Activated CD4-positive, alpha-beta T cell treated with anti-CD3 and anti-CD28 coated beads, Interleukin-2, amount 10 ng/mL, durations not matched to agents 24 days and 14 days (primary cell): ENCODE data around the gene SPSB4. TPM values are rescaled to one million over a fixed set of nuclear protein-coding genes. Genes with fewer than 3 reads are reported as not detected.
"Not testable (repeated sequence)": the region's sequence is repeated elsewhere in the genome, so short reads cannot be mapped to it uniquely, and the experiment has no call there.

Experiments used
- DNase-seq: peaks from one replicate; pipeline ENCODE4 v3.0.0; 2022
- H3K27ac Mint-ChIP-seq: one replicate; pipeline ENCODE4 v1.8.0; 2022; ENCODE audit warnings: mild to moderate bottlenecking, mixed read lengths
- H3K27me3 Mint-ChIP-seq: one replicate; pipeline ENCODE4 v1.8.0; 2022; ENCODE audit warnings: mixed read lengths
- H3K36me3 Mint-ChIP-seq: one replicate; pipeline ENCODE4 v1.8.0; 2022; ENCODE audit warnings: low read depth, mild to moderate bottlenecking, mixed read lengths
- H3K4me1 Mint-ChIP-seq: one replicate; pipeline ENCODE4 v1.8.0; 2021; ENCODE audit warnings: mixed read lengths
- H3K4me3 Mint-ChIP-seq: one replicate; pipeline ENCODE4 v1.8.0; 2022; ENCODE audit warnings: mild to moderate bottlenecking, moderate library complexity, mixed read lengths
- H3K9me3 Mint-ChIP-seq: one replicate; pipeline ENCODE4 v1.8.0; 2021; ENCODE audit warnings: mixed read lengths
- intact Hi-C: fragments of 100-400 bp; cut with micrococcal nuclease; formaldehyde crosslinking; loops from one replicate; pipeline ENCODE4 v1.15.1; 2023
- total RNA-seq: library from RNA; stranded (reverse); gene quantifications from 2 replicates; pipeline ENCODE4 v1.2.3, GENCODE V29; 2022

The SPSB4 gene
- total RNA-seq, 1 donor from 2014 or later, result not detected

DNA sequence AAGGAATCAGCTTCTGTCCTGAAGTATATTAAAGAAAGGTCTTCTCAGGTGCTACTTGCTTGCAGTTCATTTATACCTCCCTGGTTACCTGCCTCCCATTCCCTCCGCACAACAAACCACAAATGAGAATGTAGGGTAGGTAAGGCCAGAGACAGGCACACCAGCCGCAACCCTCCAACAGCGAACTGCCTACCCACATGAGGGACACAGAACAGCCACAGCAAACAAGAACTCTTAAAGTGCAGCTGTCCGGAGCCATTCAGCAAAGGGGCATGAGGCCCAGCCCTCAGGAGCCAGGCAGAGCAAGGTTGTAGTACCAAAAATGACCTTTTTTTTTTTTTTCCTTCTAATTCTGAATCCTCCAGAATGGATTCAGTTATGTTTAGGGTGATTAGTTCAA is 52.4 kb downstream of the SPSB4 start:
- intact Hi-C loops, result no loop called here
- no peak overlapping the region for H3K27ac Mint-ChIP-seq
- no peak for DNase-seq

DNA sequence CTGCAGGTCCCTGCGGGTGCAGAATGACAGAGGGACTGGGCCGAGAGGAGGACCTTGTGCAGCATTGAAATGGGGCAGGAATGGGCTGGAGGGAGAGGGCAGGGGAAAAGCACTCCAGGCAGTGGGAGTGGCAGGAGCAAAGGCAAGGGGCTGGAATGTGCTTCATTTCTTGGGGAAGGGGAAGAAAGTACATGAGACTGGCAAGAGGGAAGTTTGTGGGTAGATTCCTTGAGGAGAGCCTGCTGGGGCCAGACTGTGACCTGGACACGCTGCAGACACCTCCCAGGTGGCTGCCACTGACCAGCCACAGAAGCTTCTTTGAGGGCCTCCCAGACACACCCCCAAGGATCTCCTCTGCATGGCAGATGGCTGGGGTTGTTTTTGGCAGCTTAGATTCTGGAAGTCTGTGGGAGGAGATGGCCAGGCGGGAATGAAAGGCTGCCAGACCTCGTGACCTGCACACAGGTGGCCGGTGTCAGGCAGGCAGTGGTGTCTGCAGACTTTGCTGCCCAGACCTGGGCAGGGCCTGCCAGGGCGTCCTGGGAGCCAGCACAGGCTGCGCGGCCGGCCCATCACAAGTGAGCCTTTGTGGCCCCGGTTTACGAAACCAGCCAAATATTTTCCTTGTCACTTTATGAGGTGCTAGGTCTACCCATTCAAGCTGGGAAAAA is 53.1 kb downstream of the SPSB4 start:
- intact Hi-C loops, result no loop called here

More for the DNA sequence above, 52.4 kb downstream of the SPSB4 start:
- no peaks in the 10 kb centered on the region for H3K9me3 Mint-ChIP-seq
- peaks cover 2% of the 10 kb centered on the region for H3K4me1 Mint-ChIP-seq
- H3K27me3 Mint-ChIP-seq, result no peaks in the 10 kb centered on the region
- H3K4me3 Mint-ChIP-seq, result no peak overlapping the region
- H3K36me3 Mint-ChIP-seq, result no peaks in the 10 kb centered on the region

DNA sequence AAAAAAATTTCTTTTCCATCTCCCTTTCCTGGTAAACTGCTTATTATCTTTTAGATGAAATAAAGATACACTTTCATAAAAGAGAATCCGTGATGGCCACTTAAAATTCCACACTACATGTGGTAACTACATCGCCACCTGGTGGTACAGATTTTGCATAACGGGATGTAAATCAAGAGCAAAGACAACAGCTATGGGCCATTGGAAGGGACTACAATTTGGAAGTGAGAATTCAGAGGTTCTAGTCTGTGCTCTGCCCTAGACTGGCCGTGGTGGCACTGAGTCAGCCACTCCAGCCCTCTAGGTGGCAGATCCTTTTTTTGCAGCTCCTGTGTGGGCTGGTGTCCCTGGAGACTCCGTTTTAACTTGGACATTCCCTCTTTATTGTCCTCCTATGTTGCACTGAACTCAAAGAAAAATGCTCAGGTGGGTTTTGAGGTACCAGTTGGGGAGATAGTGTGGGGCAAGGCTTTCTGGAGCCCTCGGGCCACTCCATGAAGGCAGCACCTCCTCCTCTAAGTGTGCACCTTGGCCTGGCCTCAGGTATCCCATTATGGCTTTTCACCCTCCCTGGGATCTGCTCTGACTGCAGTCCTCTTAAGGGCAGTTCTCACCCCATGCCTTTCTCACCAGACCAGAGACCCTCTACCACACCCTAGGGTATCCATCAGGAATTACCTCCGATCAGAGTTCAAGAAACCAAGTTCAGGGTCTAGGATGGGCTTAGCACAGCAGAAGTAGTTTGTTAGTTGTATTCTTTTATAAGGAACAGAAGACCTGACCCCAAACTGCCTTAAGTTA is 54.9 kb downstream of the SPSB4 start:
- no peaks in the 10 kb centered on the region for H3K9me3 Mint-ChIP-seq
- intact Hi-C loops, result loop anchor here (1.0 to 2.0 kb wide), 4 partner anchors 87 to 208 kb away; no protein-coding TSS in a partner anchor
- H3K4me1 Mint-ChIP-seq, result no peaks in the 10 kb centered on the region
- no peak overlapping the region for H3K27ac Mint-ChIP-seq
- DNase-seq, result peak; percentile 89
- no peaks in the 10 kb centered on the region for H3K27me3 Mint-ChIP-seq
- no peaks in the 10 kb centered on the region for H3K36me3 Mint-ChIP-seq
- no peak overlapping the region for H3K4me3 Mint-ChIP-seq

More for the DNA sequence above, 53.1 kb downstream of the SPSB4 start:
- H3K4me1 Mint-ChIP-seq, result peaks cover 2% of the 10 kb centered on the region
- no peak overlapping the region for H3K27ac Mint-ChIP-seq
- no peaks in the 10 kb centered on the region for H3K36me3 Mint-ChIP-seq
- H3K4me3 Mint-ChIP-seq, result no peak overlapping the region
- no peak for DNase-seq
- no peaks in the 10 kb centered on the region for H3K27me3 Mint-ChIP-seq
- H3K9me3 Mint-ChIP-seq, result no peaks in the 10 kb centered on the region

DNA sequence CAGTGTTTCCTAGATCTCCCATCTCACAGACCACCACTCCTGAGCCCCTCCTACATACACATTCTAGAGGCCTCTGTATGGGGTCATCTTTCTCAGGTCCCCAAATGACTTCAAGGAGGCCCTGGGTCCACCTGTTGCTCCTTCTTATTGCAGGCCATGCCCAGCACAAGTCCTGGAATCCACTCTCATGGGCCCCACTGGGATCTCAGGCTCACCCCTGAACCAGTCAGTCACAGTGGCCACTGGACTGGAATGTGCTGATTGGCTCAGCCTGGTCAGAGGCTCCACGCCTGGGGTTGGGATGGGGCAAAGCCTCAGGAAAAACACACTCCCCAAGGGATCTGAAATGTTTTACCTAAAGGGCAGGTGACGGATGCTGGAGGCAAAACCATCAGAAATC is 55.7 kb downstream of the SPSB4 start:
- no peak for DNase-seq
- H3K4me1 Mint-ChIP-seq, result no peaks in the 10 kb centered on the region

DNA sequence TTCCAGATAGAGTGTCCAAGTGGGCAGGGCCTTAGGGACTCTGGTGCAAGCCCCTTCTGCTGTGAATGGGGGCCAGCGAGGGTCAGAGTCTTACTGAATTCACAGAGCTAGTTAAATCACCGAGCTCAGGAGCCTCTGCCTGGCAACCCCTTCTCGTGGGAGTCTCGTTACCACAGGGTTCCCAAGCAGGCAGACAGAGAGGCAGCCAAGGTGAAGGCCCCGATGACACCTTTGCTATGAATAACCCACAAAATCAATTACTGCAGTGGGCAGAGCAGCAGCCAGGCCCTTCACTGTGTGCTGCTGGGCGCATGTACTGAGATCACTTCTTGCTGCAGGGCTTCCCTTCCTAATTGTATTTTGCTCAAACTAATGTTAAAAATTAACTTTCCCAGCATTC is 56.9 kb downstream of the SPSB4 start:
- no peaks in the 10 kb centered on the region for H3K4me1 Mint-ChIP-seq
- DNase-seq, result no peak
- intact Hi-C loops, result no loop called here
- H3K4me3 Mint-ChIP-seq, result no peak overlapping the region
- no peak overlapping the region for H3K27ac Mint-ChIP-seq
- H3K27me3 Mint-ChIP-seq, result no peaks in the 10 kb centered on the region
- no peaks in the 10 kb centered on the region for H3K9me3 Mint-ChIP-seq
- H3K36me3 Mint-ChIP-seq, result no peaks in the 10 kb centered on the region

More for the DNA sequence above, 55.7 kb downstream of the SPSB4 start:
- Mint-ChIP-seq H3K9me3 (no peaks in the 10 kb centered on the region), H3K27me3 (no peaks in the 10 kb centered on the region), H3K27ac (no peak overlapping the region), H3K4me3 (no peak overlapping the region), H3K36me3 (no peaks in the 10 kb centered on the region)
- intact Hi-C loops, result loop anchor here (1.0 to 2.0 kb wide), 2 partner anchors 86 to 96 kb away; no protein-coding TSS in a partner anchor

DNA sequence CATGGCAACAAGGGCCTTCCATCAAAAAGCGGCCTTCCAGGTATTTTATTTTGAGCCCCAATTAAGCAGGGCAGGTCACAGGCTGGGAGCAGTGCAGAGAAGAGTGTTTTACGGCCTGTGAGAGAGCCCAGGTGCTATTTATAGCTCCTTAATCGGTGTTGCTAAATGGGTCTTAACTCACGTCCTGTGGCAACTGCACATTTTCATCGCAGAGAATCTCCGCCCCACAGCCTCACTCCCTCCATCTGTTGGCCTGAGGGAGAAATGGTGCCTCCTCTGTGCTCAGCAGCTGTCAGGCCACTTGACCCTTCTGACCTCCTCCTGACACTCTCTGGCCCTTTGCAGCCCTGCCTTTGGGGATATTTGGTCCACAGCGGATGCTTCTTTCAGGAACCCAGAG is 58.6 kb downstream of the SPSB4 start:
- intact Hi-C loops, result no loop called here
- Mint-ChIP-seq H3K4me1 (no peaks in the 10 kb centered on the region), H3K27me3 (no peaks in the 10 kb centered on the region), H3K9me3 (no peaks in the 10 kb centered on the region), H3K4me3 (no peak overlapping the region), H3K27ac (no peak overlapping the region), H3K36me3 (no peaks in the 10 kb centered on the region)
- no peak for DNase-seq

DNA sequence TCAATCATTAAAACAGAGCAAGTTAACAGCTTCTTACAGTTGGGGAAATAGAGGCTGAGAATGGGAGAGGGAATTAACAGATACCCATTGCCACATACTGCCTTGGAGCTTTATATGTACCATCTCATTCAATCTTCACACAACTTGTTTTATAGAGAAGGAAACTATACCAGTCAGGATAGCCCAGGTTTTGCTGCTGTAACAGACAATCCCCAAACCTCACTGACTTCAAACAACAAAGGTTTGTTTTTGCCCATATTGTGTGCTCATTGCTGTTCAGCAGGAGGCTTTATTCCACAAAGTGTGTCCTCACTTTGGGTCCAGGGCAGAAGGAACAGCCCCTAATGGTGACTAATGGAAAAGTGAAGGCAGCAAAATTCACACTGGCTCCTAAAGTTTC is 59.2 kb downstream of the SPSB4 start:
- Mint-ChIP-seq H3K27me3 (no peaks in the 10 kb centered on the region), H3K27ac (no peak overlapping the region), H3K9me3 (no peaks in the 10 kb centered on the region), H3K4me3 (no peak overlapping the region), H3K36me3 (no peaks in the 10 kb centered on the region), H3K4me1 (no peaks in the 10 kb centered on the region)
- DNase-seq, result no peak
- intact Hi-C loops, result no loop called here

DNA sequence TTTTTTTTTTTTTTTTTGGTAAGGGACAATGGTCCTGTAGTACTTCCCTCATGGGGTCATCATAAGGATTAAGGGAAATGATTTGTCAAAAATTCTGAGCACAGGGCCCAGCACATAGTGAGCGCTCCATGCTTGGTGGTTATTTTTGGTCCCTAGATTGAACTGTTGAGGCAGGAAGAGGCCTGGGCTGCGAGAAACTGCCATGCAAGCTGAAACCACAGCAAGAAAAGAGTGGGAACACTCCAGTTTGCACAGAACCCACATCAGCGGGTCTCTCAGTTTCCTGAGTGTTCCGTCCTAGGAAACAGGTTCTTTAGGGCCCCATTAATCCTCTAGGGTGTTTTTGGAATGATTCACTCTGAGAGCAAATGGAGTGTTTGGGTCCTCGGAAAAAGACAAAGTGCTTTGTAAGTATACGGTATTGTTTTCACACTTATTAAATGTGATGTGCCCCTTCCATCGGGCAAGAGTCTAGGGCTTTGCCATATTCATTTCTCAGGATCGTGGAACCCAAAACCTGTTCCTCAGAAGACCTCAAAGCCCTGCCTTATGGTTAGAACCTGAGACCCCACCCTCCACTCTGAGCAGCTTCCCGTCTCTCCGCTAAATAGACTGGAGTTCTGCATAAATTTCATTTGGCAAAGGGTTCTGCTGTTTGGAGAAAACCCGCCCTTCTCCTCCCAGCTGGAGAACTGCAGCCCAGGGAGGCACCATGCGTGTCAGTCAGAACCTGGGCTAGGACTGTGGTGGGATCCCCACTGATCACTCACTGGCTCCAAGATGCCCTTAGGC is 60.4 kb downstream of the SPSB4 start:
- intact Hi-C loops, result no loop called here
- DNase-seq, result no peak
- H3K4me3 Mint-ChIP-seq, result no peak overlapping the region
- H3K27me3 Mint-ChIP-seq, result no peaks in the 10 kb centered on the region
- no peaks in the 10 kb centered on the region for H3K9me3 Mint-ChIP-seq
- H3K27ac Mint-ChIP-seq, result no peak overlapping the region
- H3K4me1 Mint-ChIP-seq, result no peaks in the 10 kb centered on the region
- H3K36me3 Mint-ChIP-seq, result no peaks in the 10 kb centered on the region

DNA sequence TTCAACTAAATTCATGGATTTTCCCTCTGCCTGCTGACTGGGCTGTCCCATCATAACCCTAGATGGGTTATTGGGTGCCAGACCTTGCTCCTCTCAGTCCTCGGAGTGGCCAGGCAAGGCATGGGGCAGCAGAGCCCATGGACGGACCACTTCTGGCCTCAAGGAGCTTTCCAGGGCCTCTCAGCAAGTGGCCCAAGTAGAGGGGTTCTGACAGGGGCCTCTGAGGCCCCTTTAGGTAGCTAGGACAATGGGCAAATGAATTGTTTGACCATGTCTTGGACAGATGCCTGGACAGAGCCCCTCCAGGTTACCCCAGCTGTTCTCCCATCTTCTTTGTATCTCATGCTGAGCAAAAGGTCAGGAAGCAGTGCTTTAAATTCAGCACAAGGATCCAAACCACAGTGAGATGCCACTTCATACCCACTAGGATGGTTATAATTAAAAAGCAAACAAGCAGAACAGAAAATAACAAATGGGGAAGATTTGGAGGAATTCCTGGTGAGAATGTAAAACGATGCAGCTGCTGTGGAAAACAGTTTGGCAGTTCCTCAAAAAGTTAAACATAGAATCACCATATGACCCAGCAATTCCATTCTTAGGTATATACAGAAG is 61.6 kb downstream of the SPSB4 start:
- Mint-ChIP-seq H3K27ac (no peak overlapping the region), H3K4me1 (no peaks in the 10 kb centered on the region), H3K9me3 (no peaks in the 10 kb centered on the region), H3K4me3 (no peak overlapping the region), H3K27me3 (no peaks in the 10 kb centered on the region), H3K36me3 (no peaks in the 10 kb centered on the region)
- intact Hi-C loops, result no loop called here
- DNase-seq, result no peak

DNA sequence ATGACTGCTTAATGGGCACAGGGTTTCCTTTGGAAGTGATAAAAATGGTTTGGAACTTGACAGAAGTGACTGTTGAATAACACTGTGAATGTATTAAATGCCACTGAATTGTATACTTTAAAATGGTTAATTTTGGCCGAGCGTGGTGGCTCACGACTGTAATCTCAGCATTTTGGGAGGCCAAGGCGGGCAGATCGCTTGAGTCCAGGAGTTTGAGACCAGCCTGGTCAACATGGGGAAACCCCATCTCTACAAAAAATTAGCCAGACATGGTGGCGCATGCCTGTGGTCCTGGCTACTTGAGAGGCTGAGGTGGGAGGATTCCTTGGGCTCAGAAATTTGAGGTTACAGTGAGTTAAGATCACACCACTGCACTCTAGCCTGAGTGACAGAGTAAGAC is 62.5 kb downstream of the SPSB4 start:
- H3K27me3 Mint-ChIP-seq, H3K27ac Mint-ChIP-seq, H3K4me3 Mint-ChIP-seq, H3K36me3 Mint-ChIP-seq, H3K4me1 Mint-ChIP-seq, DNase-seq, H3K9me3 Mint-ChIP-seq, intact Hi-C loops: not testable (repeated sequence)

DNA sequence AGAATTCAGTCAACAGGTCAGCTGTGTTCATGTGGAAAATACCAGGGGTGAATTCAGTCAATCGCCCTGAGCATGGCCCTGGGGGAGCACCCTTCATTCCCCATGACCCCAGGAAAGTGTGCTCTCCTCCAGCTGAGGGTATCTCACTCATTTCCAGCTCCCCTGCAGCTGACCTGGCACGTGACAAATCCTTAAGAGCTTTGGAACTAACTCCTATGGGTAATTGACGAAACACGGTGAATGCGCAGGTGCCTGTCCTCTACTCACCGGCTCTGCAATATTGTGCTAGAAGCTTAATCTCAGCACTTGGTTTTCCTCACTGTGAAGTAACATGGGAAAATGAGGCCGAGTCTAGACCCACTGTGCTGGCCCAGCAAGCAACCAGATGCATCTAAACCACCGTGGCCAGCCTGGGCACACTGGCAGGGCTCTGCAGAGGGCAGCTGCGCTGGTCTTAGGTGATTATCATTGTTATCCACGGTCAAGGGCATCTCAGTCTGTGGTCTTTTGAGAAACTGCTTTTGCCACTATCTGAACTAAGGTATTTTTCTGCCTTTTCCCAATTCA is 63.1 kb downstream of the SPSB4 start:
- no peak overlapping the region for H3K27ac Mint-ChIP-seq
- H3K4me1 Mint-ChIP-seq, result no peaks in the 10 kb centered on the region
- no peak overlapping the region for H3K4me3 Mint-ChIP-seq
- intact Hi-C loops, result no loop called here
- DNase-seq, result no peak
- H3K9me3 Mint-ChIP-seq, result no peaks in the 10 kb centered on the region
- H3K27me3 Mint-ChIP-seq, result peaks cover 5% of the 10 kb centered on the region
- no peaks in the 10 kb centered on the region for H3K36me3 Mint-ChIP-seq

DNA sequence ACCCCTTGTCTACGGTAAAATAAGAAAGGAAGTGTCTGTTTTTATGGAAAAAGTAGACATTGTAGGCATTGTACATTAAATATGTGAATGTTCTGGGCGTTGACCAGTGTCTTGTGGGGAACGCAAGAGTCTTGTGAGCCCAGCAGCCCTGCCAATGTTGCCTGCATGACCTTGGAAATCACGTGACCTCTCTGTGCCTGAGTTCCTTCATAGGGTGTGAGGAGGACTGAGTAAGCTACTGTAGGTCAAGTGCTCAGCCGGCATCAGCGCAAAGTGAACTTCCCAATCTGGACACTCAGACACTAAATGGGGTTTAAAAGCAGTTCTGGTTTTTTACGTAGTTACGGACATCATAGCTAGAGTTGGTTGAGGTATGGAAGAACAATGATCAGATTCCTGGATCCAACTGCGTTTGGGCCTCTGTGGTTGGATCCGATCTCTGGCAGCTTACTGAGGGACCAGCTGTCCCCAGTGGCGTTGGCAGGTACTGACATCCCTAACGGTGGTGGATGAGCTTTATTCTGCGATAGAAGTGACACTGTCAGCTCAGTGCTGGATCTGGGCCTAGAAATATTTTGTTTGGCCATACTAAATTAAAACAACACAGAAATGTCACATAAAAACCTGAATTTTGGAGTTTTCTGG is 63.8 kb downstream of the SPSB4 start:
- Mint-ChIP-seq H3K36me3 (no peaks in the 10 kb centered on the region), H3K27me3 (peaks cover 11% of the 10 kb centered on the region), H3K9me3 (peaks cover 3% of the 10 kb centered on the region), H3K4me3 (no peak overlapping the region), H3K4me1 (no peaks in the 10 kb centered on the region), H3K27ac (no peak overlapping the region)
- intact Hi-C loops, result no loop called here
- DNase-seq, result no peak
